ENCODE data around the gene ST8SIA5.

Gene ST8SIA5

GRCh38 chr18:46740046-46740445, 16.8 kb downstream of the ST8SIA5 start:
- no peak for DNase-seq (ENCODE audit: low read depth in 2 of 2)

DNA sequence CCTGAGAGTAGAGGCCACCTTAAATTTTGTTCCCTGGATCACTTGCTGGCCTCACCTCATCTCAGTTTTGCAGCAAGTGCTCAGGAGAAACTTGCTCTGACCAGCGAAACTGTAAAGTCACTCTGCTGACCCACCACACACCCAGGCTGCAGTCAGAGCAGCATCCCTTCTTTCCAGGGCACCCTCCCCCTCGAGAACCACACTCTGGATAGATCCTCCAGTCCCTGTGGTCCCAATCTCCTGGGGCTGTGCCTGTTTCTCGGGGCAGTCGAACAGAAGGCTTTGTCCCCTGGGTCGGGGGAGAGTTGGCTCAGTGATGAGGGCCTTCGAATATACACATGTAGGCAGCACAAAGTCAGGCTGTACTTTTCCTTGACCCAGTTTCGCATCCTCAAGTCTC, 18.4 kb downstream of the ST8SIA5 start:
- DNase-seq (ENCODE audit: low read depth in 2 of 2), result no peak

DNA sequence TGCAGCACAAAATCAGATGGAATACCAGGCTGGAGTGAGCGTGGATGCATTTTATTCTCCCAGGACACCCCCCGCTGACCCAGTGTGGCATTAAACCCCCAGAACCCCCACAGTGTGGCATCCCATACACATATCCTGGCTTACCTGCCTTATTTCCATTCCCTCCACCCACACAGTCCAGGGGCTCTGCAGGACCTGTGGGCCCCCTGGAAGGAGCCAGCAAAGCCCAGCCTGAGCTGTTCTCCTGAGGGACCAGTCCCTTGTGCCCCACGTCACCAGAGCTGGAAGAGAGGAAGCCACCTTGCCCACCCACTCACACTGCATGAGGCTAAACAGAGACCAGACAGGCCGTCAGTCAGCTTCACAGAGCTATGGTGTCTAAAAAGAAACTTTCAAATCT, 20.1 kb downstream of the ST8SIA5 start:
- no peak for DNase-seq (ENCODE audit: low read depth in 2 of 2)

DNA sequence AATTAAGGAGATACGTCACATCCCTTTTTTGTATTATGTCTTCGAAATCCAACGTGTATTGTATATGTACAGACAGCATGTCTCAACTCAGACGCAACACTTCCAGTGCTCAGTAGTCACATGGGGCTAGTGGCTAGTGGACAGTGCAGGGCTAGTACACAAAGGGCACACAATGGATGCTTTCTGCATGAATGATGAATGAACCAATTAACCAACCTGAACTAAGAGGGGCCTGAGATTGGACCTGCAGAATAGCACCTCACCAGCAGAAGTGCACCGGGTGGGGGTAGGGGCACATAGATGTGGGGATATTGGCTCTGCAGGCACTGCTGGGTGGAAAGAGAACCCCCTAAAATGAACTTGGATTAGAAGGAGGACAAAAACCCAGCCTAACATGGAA, 20.7 kb downstream of the ST8SIA5 start:
- no peak for DNase-seq (ENCODE audit: low read depth in 2 of 2)

DNA sequence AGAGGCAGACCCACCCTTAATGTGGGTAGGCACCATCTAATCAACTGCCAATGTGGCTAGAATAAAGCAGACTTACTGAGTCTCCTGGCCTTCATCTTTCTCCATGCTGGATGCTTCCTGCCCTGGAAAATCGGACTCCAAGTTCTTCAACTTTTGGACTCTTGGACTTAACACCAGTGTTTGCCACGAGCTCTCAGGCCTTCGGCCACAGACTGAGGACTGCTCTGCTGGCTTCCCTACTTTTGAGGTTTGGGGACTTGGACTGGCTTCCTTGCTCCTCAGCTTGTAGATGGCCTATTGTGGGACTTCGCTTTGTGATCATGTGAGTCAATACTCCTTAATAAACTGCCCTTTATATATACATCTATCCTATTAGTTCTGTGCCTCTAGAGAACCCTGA, 21.9 kb downstream of the ST8SIA5 start:
- no peak for DNase-seq (ENCODE audit: low read depth in 2 of 2)

DNA sequence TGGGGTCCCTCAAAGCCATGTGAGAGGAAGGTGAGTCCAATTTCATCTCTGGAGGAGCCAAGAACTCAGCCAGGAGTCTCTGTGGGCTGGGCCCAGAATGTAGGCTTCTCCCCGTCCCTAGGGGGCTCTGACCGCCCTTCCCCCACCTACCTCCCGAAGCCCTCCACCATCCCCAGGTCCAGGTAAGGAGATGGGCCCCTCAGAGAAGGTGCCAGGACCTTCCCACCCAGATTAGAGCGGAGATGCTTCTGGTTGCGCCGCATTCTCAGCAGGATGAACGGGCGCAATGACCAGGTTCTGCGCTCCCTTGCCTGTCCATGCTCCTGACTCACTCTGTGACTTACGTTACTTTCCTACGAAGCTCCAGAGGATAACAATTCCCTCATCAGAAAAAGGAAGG, 23.0 kb downstream of the ST8SIA5 start:
- DNase-seq (ENCODE audit: low read depth in 2 of 2), result no peak

DNA sequence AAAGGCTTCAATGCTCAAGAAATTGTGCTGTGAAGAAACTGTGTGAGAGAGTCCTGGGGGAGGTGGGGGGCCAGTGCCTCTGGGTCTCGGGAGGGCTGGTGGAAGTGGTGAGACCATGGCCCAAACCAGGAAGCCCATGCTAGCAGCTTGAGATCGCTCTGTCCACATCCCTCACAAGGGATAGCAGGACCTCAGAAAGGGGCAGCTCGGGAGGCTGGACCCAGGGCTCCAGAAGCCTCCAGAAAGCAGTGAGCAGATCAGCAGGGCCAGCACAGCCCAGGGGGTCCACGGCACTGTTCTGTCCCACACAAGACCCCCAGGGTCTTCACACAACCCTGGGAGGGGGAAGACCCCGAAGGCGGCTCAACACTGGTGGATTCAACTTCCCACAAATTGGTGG, 24.1 kb downstream of the ST8SIA5 start:
- no peak for DNase-seq (ENCODE audit: low read depth in 2 of 2)

DNA sequence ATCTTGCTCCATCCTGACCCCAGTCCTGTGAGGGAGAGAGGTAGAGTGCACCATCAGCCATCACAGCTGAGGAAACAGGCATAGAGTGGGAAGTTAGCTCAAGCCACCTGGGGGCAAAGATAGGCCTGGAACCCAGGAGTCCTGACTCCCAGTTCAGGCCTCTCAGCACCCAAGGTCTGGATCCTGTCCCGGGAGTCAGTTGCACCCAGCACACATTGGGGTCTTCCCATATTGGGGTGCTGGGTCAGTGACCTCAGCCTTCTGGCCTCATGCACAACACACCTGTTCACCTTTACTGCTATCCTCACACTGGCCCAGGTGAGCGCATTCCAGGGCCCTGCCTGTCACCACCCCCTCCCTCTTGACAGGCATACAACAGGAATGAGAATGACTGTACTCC, 24.7 kb downstream of the ST8SIA5 start:
- no peak for DNase-seq (ENCODE audit: low read depth in 2 of 2)

DNA sequence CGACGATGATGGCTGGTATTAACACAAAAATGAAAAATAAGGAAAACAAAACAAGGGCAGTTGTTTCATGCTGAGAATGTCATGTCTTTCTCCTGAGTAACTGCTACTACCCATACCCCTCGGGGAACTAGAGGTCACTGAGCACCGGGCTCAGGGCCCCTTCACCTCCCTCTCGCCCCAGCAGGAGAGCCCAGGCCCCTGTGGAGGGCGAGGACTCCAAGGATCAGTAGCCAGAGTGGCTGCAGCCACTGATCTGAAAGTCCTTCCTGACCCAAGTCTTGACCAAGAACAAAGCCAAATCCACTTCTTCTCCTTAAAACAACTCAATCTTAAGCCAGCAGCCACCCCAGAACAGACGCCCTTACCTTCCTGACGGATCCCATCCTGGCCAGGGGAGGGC, 25.5 kb downstream of the ST8SIA5 start:
- DNase-seq (ENCODE audit: low read depth in 2 of 2), result no peak

- DNase-seq (ENCODE audit: low read depth in 2 of 2), result no peak
Measured at GRCh38 chr18:46728219-46728930, 28.5 kb downstream of the ST8SIA5 start.

- no peak for DNase-seq (ENCODE audit: low read depth in 2 of 2)
Measured at GRCh38 chr18:46727177-46727576, 29.7 kb downstream of the ST8SIA5 start.

DNA sequence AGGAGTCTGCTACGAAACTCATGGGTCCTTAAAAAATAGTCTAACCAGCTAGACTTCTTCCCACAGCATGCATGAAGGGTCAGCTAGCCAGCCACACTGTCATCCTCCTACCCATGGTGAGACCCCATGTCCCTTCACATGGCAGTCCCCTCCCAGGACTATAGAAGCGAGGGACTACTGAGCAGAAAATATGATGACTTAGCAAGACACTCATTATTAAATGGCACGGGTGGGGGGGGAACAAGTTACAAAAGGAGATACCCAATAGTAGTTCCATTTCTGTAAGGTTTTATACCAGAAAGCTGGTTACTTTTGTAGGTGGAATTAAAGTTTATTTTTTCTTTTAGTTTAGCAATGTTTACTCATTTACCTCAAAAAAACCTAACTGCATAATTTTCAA, 31.5 kb downstream of the ST8SIA5 start:
- no peak for DNase-seq (ENCODE audit: low read depth in 2 of 2)

DNA sequence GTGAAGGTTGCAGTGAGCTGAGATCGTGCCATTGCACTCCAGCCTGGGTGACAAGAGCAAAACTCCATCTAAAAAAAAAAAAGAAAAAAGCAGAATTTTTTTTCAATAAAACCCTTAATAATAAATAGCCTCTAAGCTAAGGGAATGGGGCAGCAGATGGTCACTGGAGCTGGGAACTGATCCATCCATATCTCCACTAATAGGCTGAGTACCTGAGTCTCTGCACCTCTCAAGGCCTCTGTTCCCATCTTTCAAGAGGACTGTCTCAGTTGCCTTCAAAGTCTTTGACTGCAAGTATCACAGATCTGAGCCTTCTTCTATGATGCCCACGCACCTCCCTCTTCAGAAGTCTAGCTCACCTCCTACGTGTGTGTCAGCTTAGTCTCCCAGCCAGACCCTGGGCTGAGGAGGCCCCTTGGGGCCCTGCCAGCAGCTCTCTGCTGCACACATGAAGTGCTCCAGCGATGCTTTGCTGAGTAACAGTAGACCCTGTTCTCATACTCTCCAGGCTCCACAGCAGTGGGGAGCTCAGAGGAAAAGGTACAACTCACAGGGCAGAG, 32.9 kb downstream of the ST8SIA5 start:
- no peak for DNase-seq (ENCODE audit: low read depth in 2 of 2)

DNA sequence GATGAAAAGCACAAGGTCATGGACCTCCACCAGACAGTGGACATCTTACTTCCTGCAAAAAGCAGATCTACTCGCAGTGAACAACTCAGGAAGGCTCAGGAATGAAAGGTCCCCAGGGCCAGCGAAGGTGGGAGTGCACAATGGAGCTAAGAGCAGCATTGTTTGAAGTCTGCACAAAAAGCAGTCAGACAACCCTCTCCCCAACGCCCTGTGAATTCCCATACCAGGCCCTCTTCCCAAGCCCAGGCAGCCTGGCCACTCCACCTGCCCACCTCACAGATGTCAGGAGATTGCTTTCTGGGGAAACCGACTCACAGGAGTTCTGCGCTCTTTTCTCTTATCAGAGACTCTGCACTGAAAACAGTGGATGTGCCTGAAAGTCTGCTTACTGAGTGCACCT, 34.8 kb downstream of the ST8SIA5 start:
- DNase-seq (ENCODE audit: low read depth in 2 of 2), result no peak

GRCh38 chr18:46721331-46721730, 35.5 kb downstream of the ST8SIA5 start:
- DNase-seq (ENCODE audit: low read depth in 2 of 2), result no peak

- no peak for DNase-seq (ENCODE audit: low read depth in 2 of 2)
Measured at GRCh38 chr18:46720521-46720920, 36.3 kb downstream of the ST8SIA5 start.

DNA sequence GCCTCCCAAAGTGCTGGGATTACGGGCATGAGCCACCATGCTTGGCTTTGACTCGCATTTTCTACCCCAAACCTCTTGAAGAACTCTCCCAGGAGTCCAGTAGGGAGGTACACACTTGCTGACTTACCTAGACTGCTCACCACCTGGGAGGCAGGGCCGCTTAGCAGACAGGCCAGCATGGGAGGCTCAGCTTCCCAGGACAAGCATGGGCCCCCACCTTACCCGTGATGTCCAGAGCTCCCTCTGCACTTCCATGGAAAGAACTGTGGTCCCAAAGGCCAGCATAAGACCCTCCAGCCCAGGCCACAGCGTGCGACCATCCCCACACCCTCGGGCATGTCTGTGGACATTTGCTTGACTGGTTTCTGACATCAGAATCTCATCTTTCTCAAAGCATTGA, 36.8 kb downstream of the ST8SIA5 start:
- DNase-seq (ENCODE audit: low read depth in 2 of 2), result no peak

DNA sequence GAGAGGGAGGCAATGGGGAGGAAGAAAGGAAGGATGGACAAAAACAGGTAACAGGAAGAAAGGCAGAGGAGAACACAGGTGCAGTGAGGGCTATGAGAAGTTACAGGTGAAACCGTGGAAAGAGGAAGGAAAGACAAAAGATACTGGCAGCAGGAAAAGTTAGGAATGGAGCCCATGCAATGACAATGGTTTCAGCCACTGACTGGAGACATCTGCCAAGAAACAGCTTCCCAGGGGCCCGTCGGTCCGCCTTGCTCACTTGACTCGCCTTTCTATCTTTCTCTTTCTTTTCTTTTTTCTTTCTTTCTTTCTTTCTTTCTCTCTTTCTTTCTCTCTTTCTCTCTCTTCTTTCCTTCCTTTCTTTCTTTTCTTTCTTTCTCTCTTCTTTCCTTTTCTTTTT, 37.5 kb downstream of the ST8SIA5 start:
- DNase-seq (ENCODE audit: low read depth in 2 of 2), result no peak

DNA sequence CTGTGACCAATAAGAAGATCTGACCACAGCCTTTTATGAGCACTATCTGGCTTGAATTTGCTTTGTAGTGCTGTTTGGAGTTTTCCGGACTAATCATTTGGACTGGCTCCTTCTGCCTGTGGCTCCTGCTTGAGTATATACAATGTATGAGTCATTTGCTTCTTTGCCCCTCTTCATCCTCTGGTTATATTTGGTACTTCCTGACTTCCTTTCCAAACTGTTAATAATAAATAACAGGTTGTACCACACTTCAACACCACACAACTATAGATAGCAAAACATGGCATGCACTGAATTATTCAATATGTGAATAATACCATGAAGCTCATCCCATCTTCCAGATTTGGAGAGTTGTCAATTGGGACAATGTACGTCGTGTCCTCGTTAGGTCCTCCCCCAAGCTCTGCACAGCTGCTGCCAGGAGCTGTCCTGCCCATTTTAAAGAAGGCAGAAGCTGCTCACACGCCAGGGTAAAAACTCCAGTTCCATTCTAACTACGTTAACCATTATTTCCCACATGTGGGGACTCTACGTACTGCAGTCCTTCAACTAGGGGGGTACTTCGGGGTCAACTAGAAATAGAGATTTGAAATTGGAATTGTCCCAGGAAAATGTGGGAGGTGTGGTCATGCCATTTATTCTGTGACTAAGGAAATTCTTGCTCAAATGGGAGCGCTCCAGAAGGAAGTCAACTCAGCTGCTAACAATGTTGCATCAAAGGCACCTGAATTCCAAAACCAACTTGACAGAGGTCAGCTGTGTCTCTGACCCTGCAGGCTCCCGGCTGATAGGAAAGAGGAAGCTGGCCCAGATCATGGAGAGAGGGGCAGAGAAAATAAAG, 38.1 kb downstream of the ST8SIA5 start:
- DNase-seq (ENCODE audit: low read depth in 2 of 2), result no peak

DNA sequence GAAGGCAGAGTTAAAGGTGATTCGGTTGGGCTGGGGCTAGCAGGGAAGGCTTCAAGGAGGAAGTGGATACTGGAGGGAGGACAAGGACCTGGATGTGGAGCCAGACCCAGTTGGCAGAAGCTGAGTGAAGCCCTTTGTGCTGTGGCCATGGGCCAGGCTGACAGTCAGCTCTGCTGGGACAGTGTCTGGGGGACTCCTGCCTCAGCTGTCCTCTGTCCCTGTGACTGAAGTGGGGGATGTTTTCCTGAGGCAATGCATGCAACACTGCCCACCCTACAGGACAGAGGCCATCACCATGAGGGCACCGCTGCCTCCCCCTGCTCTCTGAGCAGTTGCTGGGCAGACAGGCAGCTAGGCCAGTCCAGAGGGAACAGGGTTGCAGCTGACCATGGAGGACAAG, 40.0 kb downstream of the ST8SIA5 start:
- DNase-seq (ENCODE audit: low read depth in 2 of 2), result no peak

- no peak for DNase-seq (ENCODE audit: low read depth in 2 of 2)
Measured at GRCh38 chr18:46716336-46716735, 40.5 kb downstream of the ST8SIA5 start.

GRCh38 chr18:46715062-46715461, 41.8 kb downstream of the ST8SIA5 start:
- no peak for DNase-seq (ENCODE audit: low read depth in 2 of 2)

- no peak for DNase-seq (ENCODE audit: low read depth in 2 of 2)
Measured at GRCh38 chr18:46712406-46712805, 44.4 kb downstream of the ST8SIA5 start.

All from stimulated activated CD8-positive, alpha-beta memory T cell treated with anti-CD3 and anti-CD28 coated beads, Interleukin-15, amount 100 ng/mL, for 4 hours (primary cell).